ENCODE data around the gene DCDC2B.
A peak's percentile ranks its signal among the peaks of the same experiment; 100 is the strongest.

DNA sequence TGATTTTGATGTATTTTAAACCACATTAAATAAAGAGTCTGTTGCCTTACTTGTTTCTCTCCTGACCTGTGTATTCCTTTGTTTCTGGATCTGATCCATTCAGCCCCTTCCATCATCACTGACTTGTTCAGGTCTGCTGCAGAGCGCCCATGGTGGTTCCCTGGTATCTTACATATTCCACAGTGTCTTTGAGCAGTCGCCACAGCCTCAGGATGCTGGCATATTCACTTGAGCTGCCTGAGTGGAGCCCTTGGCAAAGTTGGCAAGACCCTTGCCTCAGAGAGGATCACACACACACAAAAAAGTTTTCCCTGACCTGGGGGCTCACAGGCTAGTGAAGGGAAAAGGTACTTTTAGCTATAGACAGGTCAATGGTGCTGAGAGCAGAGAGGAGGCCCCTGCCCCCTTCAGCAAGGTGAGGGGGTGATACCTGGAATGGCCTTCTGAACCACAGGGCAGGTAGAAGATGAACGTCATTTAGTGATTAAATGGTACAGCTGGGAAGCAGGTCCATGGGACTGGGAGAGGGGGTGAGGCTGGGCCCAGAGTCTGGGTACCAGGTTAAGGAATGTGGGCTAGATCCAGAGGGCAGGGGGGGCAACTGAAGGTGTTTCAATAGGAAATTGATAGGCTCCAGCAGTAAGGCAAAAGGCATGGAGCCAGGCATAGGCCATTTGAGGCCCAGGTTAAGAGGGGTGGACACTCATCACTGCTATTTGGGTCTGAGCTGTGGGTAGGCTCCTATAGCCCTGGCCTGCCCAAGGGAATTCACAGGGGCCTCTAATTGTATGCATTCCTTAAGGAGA is 10.4 kb upstream of the DCDC2B start:
- TF ChIP-seq POLR2A (IDR thresholded peaks at IDR 0.05; ENCODE audit: low read depth, low read length) (peak; percentile 66), ZZZ3 (IDR thresholded peaks at IDR 0.05; ENCODE audit: control insufficient read depth, insufficient read length, low read depth) (no peak), RFX5 (IDR thresholded peaks at IDR 0.05; ENCODE audit: low read depth, low read length) (no peak), SIN3A (IDR thresholded peaks at IDR 0.05; ENCODE audit: low read depth, low read length) (no peak), CTCF (IDR thresholded peaks at IDR 0.05 in 2 of 3, conservative IDR thresholded peaks at IDR 0.05 in 1 of 3; ENCODE audit: control insufficient read depth in 2 of 3, extremely low read depth in 1 of 3, insufficient read depth in 1 of 3, low read depth in 3 of 3, low read length in 3 of 3) (no peak), EGR1 (IDR thresholded peaks at IDR 0.05; ENCODE audit: borderline replicate concordance in 1 of 2, low read depth in 2 of 2, low read length in 2 of 2) (no peak), HDAC6 (IDR thresholded peaks at IDR 0.05; ENCODE audit: unreplicated experiment) (no peak)

Data from GM12878 (cell line).